Loucy (cell line): Measurements from ENCODE around the gene TXNDC11.

Experiments
- EZH2phosphoT487 ChIP-seq: fragments of 200-600 bp; IDR thresholded peaks from 2 replicates; pipeline ENCODE4 v1.6.1; 2018; ENCODE audit warnings: antibody characterized with exemption, mild to moderate bottlenecking, moderate library complexity, borderline replicate concordance
- TF ChIP-seq, protein P1 (sequence below): fragments of 200-600 bp; sonication (generic); conservative IDR thresholded peaks from 2 replicates; pipeline ENCODE4 v1.5.1; 2014; ENCODE audit warnings: mild to moderate bottlenecking, antibody characterized with exemption, low read length

GRCh38 chr16:11727796-11728543 lies 14.7 kb downstream of the TXNDC11 start:
- TF ChIP-seq, protein P1, sequence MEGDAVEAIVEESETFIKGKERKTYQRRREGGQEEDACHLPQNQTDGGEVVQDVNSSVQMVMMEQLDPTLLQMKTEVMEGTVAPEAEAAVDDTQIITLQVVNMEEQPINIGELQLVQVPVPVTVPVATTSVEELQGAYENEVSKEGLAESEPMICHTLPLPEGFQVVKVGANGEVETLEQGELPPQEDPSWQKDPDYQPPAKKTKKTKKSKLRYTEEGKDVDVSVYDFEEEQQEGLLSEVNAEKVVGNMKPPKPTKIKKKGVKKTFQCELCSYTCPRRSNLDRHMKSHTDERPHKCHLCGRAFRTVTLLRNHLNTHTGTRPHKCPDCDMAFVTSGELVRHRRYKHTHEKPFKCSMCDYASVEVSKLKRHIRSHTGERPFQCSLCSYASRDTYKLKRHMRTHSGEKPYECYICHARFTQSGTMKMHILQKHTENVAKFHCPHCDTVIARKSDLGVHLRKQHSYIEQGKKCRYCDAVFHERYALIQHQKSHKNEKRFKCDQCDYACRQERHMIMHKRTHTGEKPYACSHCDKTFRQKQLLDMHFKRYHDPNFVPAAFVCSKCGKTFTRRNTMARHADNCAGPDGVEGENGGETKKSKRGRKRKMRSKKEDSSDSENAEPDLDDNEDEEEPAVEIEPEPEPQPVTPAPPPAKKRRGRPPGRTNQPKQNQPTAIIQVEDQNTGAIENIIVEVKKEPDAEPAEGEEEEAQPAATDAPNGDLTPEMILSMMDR = no peak
- no peak for TF ChIP-seq EZH2phosphoT487
